Mucosa of descending colon (tissue), 3 donors: ENCODE measurements around the gene EMILIN3. TPM values are rescaled to one million over a fixed set of nuclear protein-coding genes. Genes with fewer than 3 reads are reported as not detected.
A peak's percentile ranks its signal among the peaks of the same experiment; 100 is the strongest.

ENCODE experiments used
- ATAC-seq: fragments of 200-7000 bp; cut with Tn5 transposase; one replicate; pipeline ENCODE4 v1.9.1; 2020; ENCODE audit warnings: mild to moderate bottlenecking, moderate library complexity
- DNase-seq, 3 donors: peaks; one replicate each; pipeline ENCODE4 v3.0.0-alpha.2; 2020
- H3K36me3 ChIP-seq: fragments of 200-600 bp; one replicate; pipeline ENCODE4 v1.8.0; 2021; ENCODE audit warnings: low read depth, mild to moderate bottlenecking
- H3K4me1 ChIP-seq: fragments of 200-600 bp; one replicate; pipeline ENCODE4 v1.8.0; 2021; ENCODE audit warnings: low read depth, mild to moderate bottlenecking
- H3K4me3 ChIP-seq: fragments of 200-600 bp; one replicate; pipeline ENCODE4 v1.8.0; 2021; ENCODE audit warnings: mild to moderate bottlenecking
- H3K9me3 ChIP-seq: fragments of 200-600 bp; one replicate; pipeline ENCODE4 v1.8.0; 2021; ENCODE audit warnings: mild to moderate bottlenecking
- intact Hi-C, 2 donors: fragments of 100-400 bp; cut with DNase I in 1 of 2; cut with micrococcal nuclease in 1 of 2; formaldehyde crosslinking; loops; one replicate each; pipeline versions ENCODE4 v1.11.0 to v1.11.1; 2022; cut with DNase I, micrococcal nuclease
- total RNA-seq, 3 donors: library from RNA; stranded (reverse); fragmentation: NEBNext Ultra II Directional in 2 of 3; extraction: Animal tissue kit (Norgen Biotek cat#: 25700) in 2 of 3; gene quantifications; one replicate each; pipeline versions ENCODE4 v1.2.1 to v1.2.4, GENCODE V29; 2021 to 2023
- TF ChIP-seq, protein P1 (sequence below): fragments of 200-600 bp; IDR thresholded peaks from one replicate; pipeline ENCODE4 v1.8.0; 2022; ENCODE audit warnings: antibody characterized with exemption, mild to moderate bottlenecking
- donor health status: DM: no; HTN: no; CAD: no; lungs with moderate emphysema.
- donor health status: DM: no; HTN: no; CAD: no.
- donor health status: DM: no; HTN: yes; CAD: no.

EMILIN3 gene
- total RNA-seq, 3 donors from 2014 or later = 0.23 to 4.0 TPM; not detected in 1

DNA sequence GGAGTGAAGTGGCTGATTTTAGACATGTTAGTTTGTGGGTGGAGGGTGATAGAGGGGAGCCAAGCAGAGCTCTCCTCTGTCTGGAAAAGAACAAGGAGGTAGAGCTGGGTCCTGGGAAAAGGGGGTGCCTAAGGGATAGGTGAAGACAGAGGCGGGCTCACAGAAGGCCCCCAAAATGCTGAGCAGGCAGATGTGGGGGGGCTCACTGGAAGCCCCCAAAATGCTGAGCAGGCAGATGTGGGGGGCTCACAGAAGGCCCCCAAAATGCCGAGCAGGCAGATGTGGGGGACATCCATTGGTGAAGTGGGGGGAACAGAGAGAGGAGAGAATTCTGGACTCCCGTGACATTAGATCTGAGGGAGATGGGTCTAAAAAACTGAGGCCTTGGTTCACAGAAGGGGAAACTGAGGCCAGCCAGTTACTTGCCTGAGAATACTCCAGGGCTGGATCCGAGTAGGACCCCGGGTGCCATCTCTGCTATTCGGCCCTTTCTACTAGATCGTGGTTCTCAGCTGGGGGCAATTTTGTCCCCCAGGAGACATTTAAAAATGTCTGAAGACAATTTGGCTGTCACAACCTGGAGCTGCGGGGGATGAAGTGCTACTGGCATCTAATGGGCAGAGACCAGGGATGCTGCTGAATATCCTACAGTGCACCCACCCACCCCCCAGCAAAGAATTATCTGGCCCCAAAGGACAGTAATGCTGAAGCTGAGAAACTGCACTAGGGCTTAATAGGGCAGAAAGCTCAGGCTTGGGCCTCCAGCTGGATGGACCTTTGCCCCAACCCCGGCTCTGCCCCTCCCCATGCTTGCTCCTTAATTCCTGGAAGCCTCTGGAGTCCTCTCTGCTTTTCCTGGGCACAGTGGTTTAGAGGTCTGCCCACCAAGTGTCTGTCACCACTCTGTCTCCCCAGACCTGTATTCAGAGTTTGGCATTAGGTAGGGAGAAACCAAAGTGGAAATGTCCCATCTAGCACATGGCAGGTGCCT is 23.8 kb downstream of the EMILIN3 start:
- peak in 1 of 3 donors; percentile 17 for DNase-seq
- ATAC-seq = no peak
- no peak overlapping the region for H3K4me3 ChIP-seq
- no peaks in the 10 kb centered on the region for H3K9me3 ChIP-seq
- intact Hi-C loops = no loop called here
- TF ChIP-seq, protein P1, sequence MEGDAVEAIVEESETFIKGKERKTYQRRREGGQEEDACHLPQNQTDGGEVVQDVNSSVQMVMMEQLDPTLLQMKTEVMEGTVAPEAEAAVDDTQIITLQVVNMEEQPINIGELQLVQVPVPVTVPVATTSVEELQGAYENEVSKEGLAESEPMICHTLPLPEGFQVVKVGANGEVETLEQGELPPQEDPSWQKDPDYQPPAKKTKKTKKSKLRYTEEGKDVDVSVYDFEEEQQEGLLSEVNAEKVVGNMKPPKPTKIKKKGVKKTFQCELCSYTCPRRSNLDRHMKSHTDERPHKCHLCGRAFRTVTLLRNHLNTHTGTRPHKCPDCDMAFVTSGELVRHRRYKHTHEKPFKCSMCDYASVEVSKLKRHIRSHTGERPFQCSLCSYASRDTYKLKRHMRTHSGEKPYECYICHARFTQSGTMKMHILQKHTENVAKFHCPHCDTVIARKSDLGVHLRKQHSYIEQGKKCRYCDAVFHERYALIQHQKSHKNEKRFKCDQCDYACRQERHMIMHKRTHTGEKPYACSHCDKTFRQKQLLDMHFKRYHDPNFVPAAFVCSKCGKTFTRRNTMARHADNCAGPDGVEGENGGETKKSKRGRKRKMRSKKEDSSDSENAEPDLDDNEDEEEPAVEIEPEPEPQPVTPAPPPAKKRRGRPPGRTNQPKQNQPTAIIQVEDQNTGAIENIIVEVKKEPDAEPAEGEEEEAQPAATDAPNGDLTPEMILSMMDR = no peak
- peaks cover 17% of the 10 kb centered on the region for H3K4me1 ChIP-seq
- H3K36me3 ChIP-seq = no peaks in the 10 kb centered on the region

DNA sequence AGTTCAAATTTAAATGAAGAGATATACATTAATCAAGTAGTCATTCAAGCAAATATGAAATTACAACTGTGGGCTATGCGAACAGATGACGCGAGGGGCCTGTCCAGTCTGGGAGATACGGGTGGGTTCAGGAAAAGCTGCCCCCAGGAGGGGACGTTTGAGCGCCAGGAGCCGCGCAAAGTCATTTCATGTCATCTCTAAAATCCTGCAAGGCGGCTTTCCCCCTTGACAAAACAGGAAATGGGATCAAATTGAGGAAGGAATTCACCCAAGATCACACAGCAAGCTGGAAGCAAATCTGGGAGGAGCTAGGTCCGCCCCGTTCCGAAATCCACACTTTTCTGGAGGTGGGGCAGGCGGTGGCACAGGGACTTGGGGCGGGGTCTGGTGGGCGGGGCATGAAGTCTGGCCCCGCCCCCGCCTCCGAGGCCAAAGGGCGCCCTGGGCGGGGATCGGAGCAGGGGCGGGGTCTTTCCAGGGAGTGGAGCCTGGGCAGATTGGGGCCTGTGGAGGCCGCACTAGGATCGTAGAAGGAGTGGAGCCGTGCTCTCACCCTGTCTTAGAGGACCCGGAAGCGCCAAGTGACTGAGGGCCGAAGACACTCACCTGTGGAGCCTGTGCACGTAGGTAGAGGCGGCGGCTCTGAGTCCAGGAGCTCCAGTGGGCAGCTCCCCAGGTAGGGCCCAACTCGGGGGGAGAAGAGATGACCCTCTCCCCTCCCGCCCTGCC is 26.1 kb downstream of the EMILIN3 start, which contains the start of gene LPIN3:
Gene LPIN3 (plus strand): TSS at position 495 of the 729 bp plus-strand sequence. CDS start 4,983 bp downstream, outside the sequence.
- TF ChIP-seq, protein P1 = no peak
- intact Hi-C loops = no loop called here
- no peak within 1 kb of the TSS for H3K4me3 ChIP-seq
- peak; percentile 93 to 97 (median 96) for DNase-seq
- H3K9me3 ChIP-seq = no peaks in the 10 kb centered on the region
- no peaks in the 10 kb centered on the region for H3K36me3 ChIP-seq
- H3K4me1 ChIP-seq = peaks cover 17% of the 10 kb centered on the region
- ATAC-seq = peak; percentile 92

DNA sequence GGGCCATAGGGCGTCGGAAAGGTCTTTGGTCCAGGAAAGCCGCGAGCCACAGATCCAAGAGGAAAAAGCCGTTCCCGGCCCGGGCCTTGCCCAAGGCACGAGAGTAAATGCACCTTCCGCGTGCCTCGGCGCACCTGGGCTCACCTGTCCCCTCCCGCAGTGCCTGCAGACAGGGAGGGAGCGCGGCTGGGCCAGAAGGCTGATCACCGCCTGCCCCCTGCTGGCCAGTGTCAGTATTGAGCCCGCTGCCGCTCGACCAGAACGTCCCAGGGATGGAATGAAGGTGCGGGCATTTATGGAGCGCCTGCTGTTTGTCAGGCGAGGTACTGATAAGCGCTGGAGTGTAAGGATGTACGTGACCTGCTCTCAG is 26.7 kb downstream of the EMILIN3 start:
- no peaks in the 10 kb centered on the region for H3K36me3 ChIP-seq
- TF ChIP-seq, protein P1 = peak; percentile 98
- ATAC-seq = peak; percentile 89
- intact Hi-C loops = loop anchor here (2.0 to 10.0 kb wide), 3 partner anchors 95 to 167 kb away; no protein-coding TSS in a partner anchor
- no peak overlapping the region for H3K4me3 ChIP-seq
- H3K9me3 ChIP-seq = no peaks in the 10 kb centered on the region
- H3K4me1 ChIP-seq = peaks cover 17% of the 10 kb centered on the region
- DNase-seq = peak; percentile 94 to 98 (median 97)

DNA sequence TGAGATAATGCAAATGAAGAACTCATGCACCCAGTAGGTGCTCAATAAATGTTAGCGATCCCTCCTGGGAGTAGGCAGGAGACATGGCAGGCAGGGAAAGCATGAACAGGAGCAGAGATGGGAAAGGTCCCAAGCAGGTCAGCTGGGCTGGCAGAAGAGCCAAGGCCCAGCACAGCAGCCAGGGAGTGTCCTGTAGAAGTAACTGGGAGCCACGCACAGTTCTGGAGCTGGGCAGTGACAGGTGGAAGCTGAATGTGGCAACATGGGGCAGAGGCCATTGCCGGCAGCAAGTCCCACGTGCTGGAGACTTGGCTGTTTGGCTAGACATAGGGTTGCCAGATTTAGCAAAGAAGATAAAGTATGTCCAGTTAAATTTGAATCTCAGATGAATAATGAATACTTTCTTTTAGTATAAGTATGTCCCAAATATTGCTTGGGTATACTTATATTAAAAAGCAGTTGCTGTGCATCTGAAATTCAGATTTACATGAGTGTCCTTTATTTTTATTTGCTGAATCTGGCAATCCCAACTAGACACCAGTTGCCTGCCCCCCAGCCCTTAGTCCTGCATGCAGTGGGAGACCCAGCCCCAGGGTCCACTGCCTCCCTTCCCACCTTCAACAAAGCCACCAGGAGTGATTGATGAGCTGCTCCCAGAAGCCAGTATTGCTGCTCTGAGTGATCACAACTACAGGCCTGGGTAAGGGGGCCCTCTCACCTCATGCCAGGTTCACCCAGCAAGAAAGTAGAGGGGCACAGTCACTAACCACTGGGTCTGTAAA is 29.7 kb downstream of the EMILIN3 start:
- Histone ChIP-seq H3K4me1 (peaks cover 17% of the 10 kb centered on the region), H3K4me3 (no peak overlapping the region), H3K36me3 (no peaks in the 10 kb centered on the region), H3K9me3 (no peaks in the 10 kb centered on the region)
- DNase-seq (peak in 1 of 3 donors; percentile 5), ATAC-seq (no peak)
- intact Hi-C loops = loop anchor here (10.0 kb wide), 2 partner anchors 92 to 162 kb away; no protein-coding TSS in a partner anchor
- TF ChIP-seq, protein P1 = no peak

DNA sequence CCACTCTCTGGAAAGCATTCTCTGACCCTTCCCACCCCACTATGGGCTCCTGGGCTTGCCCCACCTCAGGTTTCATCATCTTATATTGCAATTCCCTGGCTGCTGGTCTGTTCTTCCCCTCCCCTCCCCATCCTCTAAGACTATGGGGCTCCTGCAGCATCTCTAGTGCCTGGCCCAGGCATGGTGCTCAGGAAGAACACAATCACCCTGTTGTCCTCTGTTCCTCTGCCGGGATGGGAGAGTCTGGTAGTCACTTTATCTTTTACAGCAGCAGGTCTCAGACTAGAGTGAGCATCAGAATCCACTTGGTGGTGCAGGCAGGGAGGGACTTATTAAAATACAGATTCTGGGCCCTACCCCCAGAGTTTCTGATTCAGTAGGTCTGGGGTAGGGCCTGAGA is 31.0 kb downstream of the EMILIN3 start:
- no peaks in the 10 kb centered on the region for H3K9me3 ChIP-seq
- TF ChIP-seq, protein P1 = no peak
- H3K36me3 ChIP-seq = no peaks in the 10 kb centered on the region
- no peak overlapping the region for H3K4me3 ChIP-seq
- DNase-seq = no peak
- ATAC-seq = no peak
- intact Hi-C loops = loop anchor here (10.0 kb wide), 2 partner anchors 91 to 161 kb away; no protein-coding TSS in a partner anchor
- peaks cover 10% of the 10 kb centered on the region for H3K4me1 ChIP-seq
